Measurements from ENCODE around the gene SPCS3.

GRCh38 chr4:176286728-176287127 is 33.0 kb upstream of the SPCS3 start:
- TF ChIP-seq, protein P1, sequence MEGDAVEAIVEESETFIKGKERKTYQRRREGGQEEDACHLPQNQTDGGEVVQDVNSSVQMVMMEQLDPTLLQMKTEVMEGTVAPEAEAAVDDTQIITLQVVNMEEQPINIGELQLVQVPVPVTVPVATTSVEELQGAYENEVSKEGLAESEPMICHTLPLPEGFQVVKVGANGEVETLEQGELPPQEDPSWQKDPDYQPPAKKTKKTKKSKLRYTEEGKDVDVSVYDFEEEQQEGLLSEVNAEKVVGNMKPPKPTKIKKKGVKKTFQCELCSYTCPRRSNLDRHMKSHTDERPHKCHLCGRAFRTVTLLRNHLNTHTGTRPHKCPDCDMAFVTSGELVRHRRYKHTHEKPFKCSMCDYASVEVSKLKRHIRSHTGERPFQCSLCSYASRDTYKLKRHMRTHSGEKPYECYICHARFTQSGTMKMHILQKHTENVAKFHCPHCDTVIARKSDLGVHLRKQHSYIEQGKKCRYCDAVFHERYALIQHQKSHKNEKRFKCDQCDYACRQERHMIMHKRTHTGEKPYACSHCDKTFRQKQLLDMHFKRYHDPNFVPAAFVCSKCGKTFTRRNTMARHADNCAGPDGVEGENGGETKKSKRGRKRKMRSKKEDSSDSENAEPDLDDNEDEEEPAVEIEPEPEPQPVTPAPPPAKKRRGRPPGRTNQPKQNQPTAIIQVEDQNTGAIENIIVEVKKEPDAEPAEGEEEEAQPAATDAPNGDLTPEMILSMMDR (IDR thresholded peaks at IDR 0.05) = no peak
- no peak for TF ChIP-seq POLR2A (IDR thresholded peaks at IDR 0.05)

Data from uterus (tissue), 2 donors.